ENCODE results near the gene CDH11.

- no peak for TF ChIP-seq FOXK2 (IDR thresholded peaks at IDR 0.05)
- TF ChIP-seq SP1 (IDR thresholded peaks at IDR 0.05), result no peak
- TF ChIP-seq, protein P1, sequence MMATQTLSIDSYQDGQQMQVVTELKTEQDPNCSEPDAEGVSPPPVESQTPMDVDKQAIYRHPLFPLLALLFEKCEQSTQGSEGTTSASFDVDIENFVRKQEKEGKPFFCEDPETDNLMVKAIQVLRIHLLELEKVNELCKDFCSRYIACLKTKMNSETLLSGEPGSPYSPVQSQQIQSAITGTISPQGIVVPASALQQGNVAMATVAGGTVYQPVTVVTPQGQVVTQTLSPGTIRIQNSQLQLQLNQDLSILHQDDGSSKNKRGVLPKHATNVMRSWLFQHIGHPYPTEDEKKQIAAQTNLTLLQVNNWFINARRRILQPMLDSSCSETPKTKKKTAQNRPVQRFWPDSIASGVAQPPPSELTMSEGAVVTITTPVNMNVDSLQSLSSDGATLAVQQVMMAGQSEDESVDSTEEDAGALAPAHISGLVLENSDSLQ (IDR thresholded peaks at IDR 0.05), result no peak
Measured at GRCh38 chr16:65102326-65102725, 19.5 kb downstream of the CDH11 start.

Data from HEK293T (cell line).